K562 (cell line): ENCODE measurements around the gene PSMD11. TPM values are rescaled to one million over a fixed set of nuclear protein-coding genes. Genes with fewer than 3 reads are reported as not detected.

Experiments used
- CXXC5 ChIP-seq: fragments of 250-450 bp; sonication (Bioruptor Pico); IDR thresholded peaks from 2 replicates; pipeline ENCODE4 v1.8.0; 2022; ENCODE audit warnings: inconsistent platforms, mild to moderate bottlenecking, moderate library complexity
- EGR1 ChIP-seq: fragments of 450-650 bp; conservative IDR thresholded peaks from 2 replicates; pipeline ENCODE4 v1.6.1; 2017; ENCODE audit warnings: mild to moderate bottlenecking
- FOXA3 ChIP-seq, 2 experiments: fragments of 450-650 bp in 1 of 2; sonication (generic) in 1 of 2; formaldehyde crosslinking; IDR thresholded peaks in 1 of 2; conservative IDR thresholded peaks in 1 of 2; 2 replicates each; pipeline versions ENCODE4 v1.4.0 to v1.8.0; 2020 to 2022; ENCODE audit warnings: mild to moderate bottlenecking in 2 of 2, missing genetic modification reagents in 1 of 2
- FOXP1 ChIP-seq: sonication (generic); formaldehyde crosslinking; IDR thresholded peaks from 2 replicates; pipeline ENCODE4 v1.8.0; 2022; ENCODE audit warnings: mild to moderate bottlenecking, missing genetic modification reagents
- FUS ChIP-seq: fragments of 200-400 bp; formaldehyde crosslinking; optimal IDR thresholded peaks from 2 replicates; pipeline ENCODE3; 2017; ENCODE audit warnings: low read depth, low read length
- HNRNPL ChIP-seq: fragments of 200-400 bp; formaldehyde crosslinking; IDR thresholded peaks from 2 replicates; pipeline ENCODE4 v1.6.1; 2017; ENCODE audit warnings: low read depth, mild to moderate bottlenecking, low read length
- MTA3 ChIP-seq: fragments of 450-650 bp; formaldehyde crosslinking; IDR thresholded peaks from 2 replicates; pipeline ENCODE4 v1.6.1; 2017; ENCODE audit warnings: mild to moderate bottlenecking, borderline replicate concordance
- NCOA2 ChIP-seq, 2 experiments: fragments of 450-650 bp; IDR thresholded peaks; 2 replicates each; pipeline ENCODE4 v1.6.1; 2018; ENCODE audit warnings: mild to moderate bottlenecking in 2 of 2, moderate library complexity in 1 of 2; ENCODE audit not compliant: partially characterized antibody in 2 of 2
- NEUROD1 ChIP-seq: fragments of 150-350 bp; IDR thresholded peaks from 2 replicates; pipeline ENCODE4 v1.6.1; 2014; ENCODE audit warnings: borderline replicate concordance, low read length, low read depth; ENCODE audit not compliant: partially characterized antibody
- OTX1 ChIP-seq: fragments of 450-650 bp; formaldehyde crosslinking; IDR thresholded peaks from 2 replicates; pipeline ENCODE4 v1.4.0; 2022; ENCODE audit warnings: mild to moderate bottlenecking
- PHB2 ChIP-seq: fragments of 450-650 bp; IDR thresholded peaks from 2 replicates; pipeline ENCODE4 v1.6.1; 2017; ENCODE audit warnings: low read depth
- RBM15 ChIP-seq: fragments of 200-400 bp; formaldehyde crosslinking; IDR thresholded peaks from 2 replicates; pipeline ENCODE4 v1.6.1; 2018; ENCODE audit warnings: mild to moderate bottlenecking, low read length, moderate library complexity; ENCODE audit not compliant: insufficient read depth
- SMAD4 ChIP-seq: fragments of 250-450 bp; sonication (Bioruptor Pico); conservative IDR thresholded peaks from 2 replicates; pipeline ENCODE4 v1.8.0; 2021; ENCODE audit warnings: inconsistent platforms, mild to moderate bottlenecking, moderate library complexity
- SPI1 ChIP-seq: IDR thresholded peaks from 2 replicates; pipeline ENCODE4 v1.6.1; 2011; ENCODE audit warnings: low read depth, low read length, control low read depth, borderline replicate concordance
- ZNF133 ChIP-seq: fragments of 250-450 bp; sonication (Bioruptor Pico); IDR thresholded peaks from 2 replicates; pipeline ENCODE4 v1.4.0; 2020; ENCODE audit warnings: mild to moderate bottlenecking
- ZNF212 ChIP-seq: fragments of 450-650 bp; formaldehyde crosslinking; IDR thresholded peaks from 2 replicates; pipeline ENCODE4 v1.4.0; 2020; ENCODE audit warnings: mild to moderate bottlenecking
- ZNF239 ChIP-seq: fragments of 250-450 bp; sonication (Bioruptor Pico); IDR thresholded peaks from 2 replicates; pipeline ENCODE4 v1.4.0; 2020; ENCODE audit warnings: mild to moderate bottlenecking
- ZNF3 ChIP-seq: fragments of 250-450 bp; sonication (Bioruptor Pico); IDR thresholded peaks from 2 replicates; pipeline ENCODE4 v1.5.0; 2021; ENCODE audit warnings: mild to moderate bottlenecking, moderate library complexity
- ZNF431 ChIP-seq: sonication (generic); formaldehyde crosslinking; IDR thresholded peaks from 2 replicates; pipeline ENCODE4 v1.8.0; 2022; ENCODE audit warnings: mild to moderate bottlenecking, missing genetic modification reagents
- polyA plus RNA-seq, 8 experiments: library from polyadenylated mRNA; depleted of rRNA in 4 of 8; stranded (reverse) in 5 of 8; unstranded in 3 of 8; fragments of >200 nt; fragmentation: Nextera tagmentation in 2 of 8; fragmentation: Illumina TruSeq in 1 of 8; extraction: Ambion mirVana in 2 of 8; extraction: Trizol in 1 of 8; gene quantifications; 2 replicates each; pipeline versions ENCODE4 v1.2.1 to v1.2.3, GENCODE V29; 2011 to 2014; ENCODE audit warnings: inconsistent platforms in 1 of 8, missing spikeins in 1 of 8
- total RNA-seq, 7 experiments: library from RNA; depleted of rRNA in 6 of 7; stranded (reverse); fragments of >200 nt in 6 of 7; fragmentation: Illumina TruSeq in 2 of 7; extraction: Trizol in 2 of 7; gene quantifications; 2 replicates each; pipeline versions ENCODE4 v1.2.1 to v1.2.3, GENCODE V29; 2011 to 2021; ENCODE audit warnings: low replicate concordance in 1 of 7
- TF ChIP-seq, protein P1 (sequence below): fragments of 250-450 bp; sonication (Bioruptor Pico); IDR thresholded peaks from 2 replicates; pipeline ENCODE4 v1.9.0; 2021; ENCODE audit warnings: mild to moderate bottlenecking, inconsistent platforms
- TF ChIP-seq, protein P2 (sequence below): fragments of 250-450 bp; sonication (Bioruptor Pico); IDR thresholded peaks from 2 replicates; pipeline ENCODE4 v1.8.0; 2021; ENCODE audit warnings: mild to moderate bottlenecking, moderate library complexity
- TF ChIP-seq, protein P3 (sequence below): fragments of 250-450 bp; sonication (Bioruptor Pico); IDR thresholded peaks from 2 replicates; pipeline ENCODE4 v1.4.0; 2020; ENCODE audit warnings: mild to moderate bottlenecking, moderate library complexity
- TF ChIP-seq, protein P4 (sequence below): sonication (generic); formaldehyde crosslinking; IDR thresholded peaks from 2 replicates; pipeline ENCODE4 v1.8.1; 2023; ENCODE audit warnings: mild to moderate bottlenecking, missing genetic modification reagents

Gene PSMD11
- total and polyA plus RNA-seq, 9 of the 15 experiments (the other 6 are each of a cell fraction or from before 2014, with no cell fraction given), result 104 to 378 (median 158) TPM

DNA sequence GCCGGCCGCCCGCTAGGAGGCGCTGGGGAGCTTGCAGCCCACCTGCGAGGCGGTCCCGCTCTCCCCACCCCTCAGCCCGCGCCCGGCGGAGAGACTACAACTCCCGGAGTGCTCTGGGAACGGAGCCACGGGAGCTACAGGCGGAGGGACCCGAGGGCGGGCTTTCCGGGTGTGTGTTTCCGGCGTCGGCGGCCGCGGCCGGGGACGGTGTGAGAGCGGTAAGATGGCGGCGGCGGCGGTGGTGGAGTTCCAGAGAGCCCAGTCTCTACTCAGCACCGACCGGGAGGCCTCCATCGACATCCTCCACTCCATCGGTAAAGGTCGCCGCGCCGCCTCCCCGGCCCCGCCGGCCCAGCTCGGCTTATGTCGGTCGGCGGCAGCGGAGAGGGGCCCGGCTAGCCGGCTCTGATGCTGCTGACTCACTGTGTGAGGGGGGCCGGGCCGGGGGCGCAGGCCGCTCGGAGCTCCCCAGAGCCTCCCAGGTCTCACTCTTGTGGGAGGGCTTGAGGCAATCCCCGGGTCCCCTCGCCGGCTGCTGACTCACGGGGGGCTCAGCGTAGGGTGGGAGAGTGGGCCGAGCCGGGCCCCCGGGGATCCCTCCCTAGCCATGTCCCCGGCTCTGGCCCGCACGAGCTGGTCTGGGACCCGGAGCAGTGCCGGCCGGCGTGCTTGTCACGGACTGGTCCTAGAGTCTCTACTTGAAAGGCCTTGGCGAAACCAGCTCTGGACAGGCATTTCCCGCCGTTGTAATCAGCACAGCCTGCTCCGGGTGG, at the start of gene PSMD11 (continued):
- TF ChIP-seq CXXC5 (CRISPR knock-in tag) (peak; percentile 83), HNRNPL (no peak), FUS (no peak), RBM15 (no peak), SPI1 (no peak), MTA3 (0 out of 2 replicates have a peak, but pooled peaks have one; percentile 52), FOXA3 (CRISPR knock-in tag; conservative IDR thresholded peaks at IDR 0.05 in 1 of 2, IDR thresholded peaks at IDR 0.05 in 1 of 2) (no peak), ZNF431 (CRISPR knock-in tag) (no peak), OTX1 (CRISPR knock-in tag) (no peak), FOXP1 (CRISPR knock-in tag) (no peak), NEUROD1 (peak; percentile 38), PHB2 (no peak), ZNF239 (CRISPR knock-in tag) (no peak), ZNF3 (CRISPR knock-in tag) (no peak), ZNF133 (CRISPR knock-in tag) (0 out of 2 replicates have a peak, but pooled peaks have one; percentile 26), EGR1 (peak; percentile 46), ZNF212 (CRISPR knock-in tag) (no peak), SMAD4 (peak; percentile 46), NCOA2 (IDR thresholded peaks at IDR 0.05; ENCODE audit: partially characterized antibody in 2 of 2) (no peak)
- TF ChIP-seq, protein P1, sequence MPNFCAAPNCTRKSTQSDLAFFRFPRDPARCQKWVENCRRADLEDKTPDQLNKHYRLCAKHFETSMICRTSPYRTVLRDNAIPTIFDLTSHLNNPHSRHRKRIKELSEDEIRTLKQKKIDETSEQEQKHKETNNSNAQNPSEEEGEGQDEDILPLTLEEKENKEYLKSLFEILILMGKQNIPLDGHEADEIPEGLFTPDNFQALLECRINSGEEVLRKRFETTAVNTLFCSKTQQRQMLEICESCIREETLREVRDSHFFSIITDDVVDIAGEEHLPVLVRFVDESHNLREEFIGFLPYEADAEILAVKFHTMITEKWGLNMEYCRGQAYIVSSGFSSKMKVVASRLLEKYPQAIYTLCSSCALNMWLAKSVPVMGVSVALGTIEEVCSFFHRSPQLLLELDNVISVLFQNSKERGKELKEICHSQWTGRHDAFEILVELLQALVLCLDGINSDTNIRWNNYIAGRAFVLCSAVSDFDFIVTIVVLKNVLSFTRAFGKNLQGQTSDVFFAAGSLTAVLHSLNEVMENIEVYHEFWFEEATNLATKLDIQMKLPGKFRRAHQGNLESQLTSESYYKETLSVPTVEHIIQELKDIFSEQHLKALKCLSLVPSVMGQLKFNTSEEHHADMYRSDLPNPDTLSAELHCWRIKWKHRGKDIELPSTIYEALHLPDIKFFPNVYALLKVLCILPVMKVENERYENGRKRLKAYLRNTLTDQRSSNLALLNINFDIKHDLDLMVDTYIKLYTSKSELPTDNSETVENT (CRISPR knock-in tag), result no peak
- TF ChIP-seq, protein P2, sequence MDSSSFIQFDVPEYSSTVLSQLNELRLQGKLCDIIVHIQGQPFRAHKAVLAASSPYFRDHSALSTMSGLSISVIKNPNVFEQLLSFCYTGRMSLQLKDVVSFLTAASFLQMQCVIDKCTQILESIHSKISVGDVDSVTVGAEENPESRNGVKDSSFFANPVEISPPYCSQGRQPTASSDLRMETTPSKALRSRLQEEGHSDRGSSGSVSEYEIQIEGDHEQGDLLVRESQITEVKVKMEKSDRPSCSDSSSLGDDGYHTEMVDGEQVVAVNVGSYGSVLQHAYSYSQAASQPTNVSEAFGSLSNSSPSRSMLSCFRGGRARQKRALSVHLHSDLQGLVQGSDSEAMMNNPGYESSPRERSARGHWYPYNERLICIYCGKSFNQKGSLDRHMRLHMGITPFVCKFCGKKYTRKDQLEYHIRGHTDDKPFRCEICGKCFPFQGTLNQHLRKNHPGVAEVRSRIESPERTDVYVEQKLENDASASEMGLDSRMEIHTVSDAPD (CRISPR knock-in tag), result no peak
- TF ChIP-seq, protein P3, sequence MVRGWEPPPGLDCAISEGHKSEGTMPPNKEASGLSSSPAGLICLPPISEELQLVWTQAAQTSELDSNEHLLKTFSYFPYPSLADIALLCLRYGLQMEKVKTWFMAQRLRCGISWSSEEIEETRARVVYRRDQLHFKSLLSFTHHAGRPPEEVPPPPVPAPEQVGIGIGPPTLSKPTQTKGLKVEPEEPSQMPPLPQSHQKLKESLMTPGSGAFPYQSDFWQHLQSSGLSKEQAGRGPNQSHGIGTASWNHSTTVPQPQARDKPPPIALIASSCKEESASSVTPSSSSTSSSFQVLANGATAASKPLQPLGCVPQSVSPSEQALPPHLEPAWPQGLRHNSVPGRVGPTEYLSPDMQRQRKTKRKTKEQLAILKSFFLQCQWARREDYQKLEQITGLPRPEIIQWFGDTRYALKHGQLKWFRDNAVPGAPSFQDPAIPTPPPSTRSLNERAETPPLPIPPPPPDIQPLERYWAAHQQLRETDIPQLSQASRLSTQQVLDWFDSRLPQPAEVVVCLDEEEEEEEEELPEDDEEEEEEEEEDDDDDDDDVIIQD (CRISPR knock-in tag), result no peak
- TF ChIP-seq, protein P4, sequence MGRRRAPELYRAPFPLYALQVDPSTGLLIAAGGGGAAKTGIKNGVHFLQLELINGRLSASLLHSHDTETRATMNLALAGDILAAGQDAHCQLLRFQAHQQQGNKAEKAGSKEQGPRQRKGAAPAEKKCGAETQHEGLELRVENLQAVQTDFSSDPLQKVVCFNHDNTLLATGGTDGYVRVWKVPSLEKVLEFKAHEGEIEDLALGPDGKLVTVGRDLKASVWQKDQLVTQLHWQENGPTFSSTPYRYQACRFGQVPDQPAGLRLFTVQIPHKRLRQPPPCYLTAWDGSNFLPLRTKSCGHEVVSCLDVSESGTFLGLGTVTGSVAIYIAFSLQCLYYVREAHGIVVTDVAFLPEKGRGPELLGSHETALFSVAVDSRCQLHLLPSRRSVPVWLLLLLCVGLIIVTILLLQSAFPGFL (CRISPR knock-in tag), result no peak; the same call in 1 of the 2 replicates
